ENCODE measurements around the gene WNT5B.

The WNT5B gene

DNA sequence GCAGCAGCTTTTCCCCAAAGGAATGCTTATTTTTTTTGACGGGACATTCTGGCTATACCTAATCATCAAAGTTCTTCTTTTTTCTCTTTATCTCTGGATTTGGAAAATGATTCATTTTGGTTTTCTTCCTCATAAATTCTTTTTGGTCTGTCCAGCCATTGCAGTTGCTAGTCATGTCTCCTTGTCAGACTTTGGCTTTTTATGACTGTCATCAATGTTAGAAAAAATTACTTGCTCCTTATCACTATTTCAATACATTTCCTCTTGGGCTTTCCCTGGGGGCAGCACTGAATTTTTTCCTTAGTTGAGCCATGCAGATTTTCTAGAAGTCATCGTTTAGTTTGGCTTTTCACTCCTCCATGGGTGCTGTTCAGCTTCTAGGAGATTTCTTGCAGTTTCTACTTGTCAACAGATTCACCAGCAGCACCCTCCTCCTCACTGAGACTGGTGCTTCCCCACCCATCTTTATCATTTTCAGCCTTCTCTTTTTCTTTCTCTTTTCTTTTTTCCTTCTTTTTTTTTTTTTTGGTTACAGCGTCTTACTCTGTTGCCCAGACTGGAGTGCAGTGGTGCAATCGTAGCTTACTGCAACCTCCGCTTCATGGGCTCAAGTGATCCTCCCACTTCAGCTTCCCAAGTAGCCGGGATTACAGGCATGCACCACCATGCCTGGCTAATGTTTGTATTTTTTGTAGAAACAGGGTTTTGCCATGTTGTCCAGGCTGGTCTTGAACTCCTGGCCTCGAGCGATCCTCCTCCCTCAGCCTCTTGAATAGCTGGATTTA is 67.0 kb downstream of the WNT5B start:
- no peak for TF ChIP-seq CTCF (IDR thresholded peaks at IDR 0.05; ENCODE audit: extremely low read depth, insufficient read depth, missing control alignments)
- in situ Hi-C loops (cut with MboI; ENCODE audit: low pct_unique_long_range_greater_than_20kb, low sequenced_read_pairs, unreplicated experiment): no loop called here
- no peak for DNase-seq (ENCODE audit: low spot score)

- in situ Hi-C loops (cut with MboI; ENCODE audit: low pct_unique_long_range_greater_than_20kb, low sequenced_read_pairs, unreplicated experiment): no loop called here
- no peak for TF ChIP-seq CTCF (IDR thresholded peaks at IDR 0.05; ENCODE audit: extremely low read depth, insufficient read depth, missing control alignments)
- no peak for DNase-seq (ENCODE audit: low spot score)
Measured at GRCh38 chr12:1696800-1697199, 67.8 kb downstream of the WNT5B start.
